GM12801 (cell line): ENCODE results near the gene APOBEC3G.

Experiments used
- CTCF ChIP-seq: IDR thresholded peaks from one replicate; pipeline ENCODE4 v1.5.1; 2011; ENCODE audit warnings: control low read depth; ENCODE audit not compliant: insufficient read length; ENCODE audit errors: extremely low read depth

The APOBEC3G gene

DNA sequence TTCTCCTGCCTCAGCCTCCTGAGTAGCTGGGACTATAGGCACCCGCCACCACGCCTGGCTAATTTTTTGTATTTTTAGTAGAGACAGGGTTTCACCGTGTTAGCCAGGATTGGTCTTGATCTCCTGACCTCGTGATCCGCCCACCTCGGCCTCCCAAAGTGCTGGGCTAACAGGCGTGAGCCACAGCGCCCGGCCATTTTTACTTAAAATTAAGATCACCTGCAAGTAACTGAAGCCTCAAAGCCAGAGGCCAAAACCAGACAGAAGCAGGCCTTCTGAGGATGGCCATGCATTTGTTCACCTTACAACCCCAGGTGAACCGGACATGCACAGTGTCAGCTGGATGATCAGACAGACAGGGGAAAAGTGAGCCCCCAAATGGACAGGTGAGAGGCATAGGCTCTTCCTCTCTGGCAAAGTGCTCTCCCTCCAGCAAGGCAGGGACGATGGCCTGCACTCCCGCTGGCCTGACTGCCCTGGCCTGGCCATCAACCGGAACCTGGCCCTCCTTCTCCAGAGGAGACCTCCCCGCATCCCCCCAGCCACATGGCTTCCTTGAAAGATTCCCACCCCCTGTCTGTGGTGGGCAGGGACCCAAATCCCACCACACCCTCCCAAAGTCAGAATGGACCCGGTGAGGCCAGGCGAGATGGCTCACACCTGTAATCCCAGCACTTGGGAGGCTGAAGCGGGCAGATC, 45.8 kb downstream of the APOBEC3G start:
- no peak for TF ChIP-seq CTCF

- TF ChIP-seq CTCF, result no peak
These were observed 46.9 kb downstream of the APOBEC3G start for GRCh38 chr22:39123751-39124581.

DNA sequence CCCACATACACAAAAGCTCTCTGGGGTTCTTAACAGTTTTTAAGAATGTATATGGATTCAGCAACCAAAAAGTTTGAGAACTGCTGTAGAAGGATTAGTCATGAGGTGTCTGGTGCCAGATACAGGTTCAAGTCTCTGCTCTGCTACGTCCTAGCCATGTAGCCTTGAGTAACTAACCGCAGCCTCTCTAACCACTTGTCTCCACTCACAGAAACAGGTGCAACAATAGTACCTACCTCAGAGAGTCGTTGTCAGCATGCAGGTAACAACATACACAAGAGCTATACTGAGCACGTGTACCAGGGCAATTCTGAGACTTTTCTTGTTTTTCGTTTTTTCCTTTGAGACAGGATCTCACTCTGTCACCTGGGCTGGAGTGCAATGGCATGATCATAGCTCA, 48.5 kb downstream of the APOBEC3G start:
- no peak for TF ChIP-seq CTCF

- no peak for TF ChIP-seq CTCF
These were observed 51.4 kb downstream of the APOBEC3G start for GRCh38 chr22:39128508-39128907.

- TF ChIP-seq CTCF, result no peak
These were observed 52.0 kb downstream of the APOBEC3G start for GRCh38 chr22:39129081-39129480.

GRCh38 chr22:39129746-39130145, 52.7 kb downstream of the APOBEC3G start:
- TF ChIP-seq CTCF, result no peak

- no peak for TF ChIP-seq CTCF
These were observed 53.2 kb downstream of the APOBEC3G start for GRCh38 chr22:39130152-39130704.
